Gastroesophageal sphincter (tissue), 3 donors: ENCODE data around the gene RABGAP1.

Experiments
- POLR2A ChIP-seq, 2 donors: fragments of 450-650 bp; IDR thresholded peaks; one replicate each; pipeline ENCODE4 v1.6.1; 2017; ENCODE audit warnings: antibody characterized with exemption in 2 of 2, mild to moderate bottlenecking in 2 of 2, moderate library complexity in 1 of 2
- POLR2AphosphoS5 ChIP-seq: sonication (generic); formaldehyde crosslinking; IDR thresholded peaks from one replicate; pipeline ENCODE4 v1.6.1; 2017; ENCODE audit warnings: antibody characterized with exemption
- TF ChIP-seq, protein P1 (sequence below), 4 experiments: fragments of 200-600 bp in 2 of 4; fragments of 450-650 bp in 2 of 4; sonication (generic) in 1 of 4; IDR thresholded peaks; one replicate each; pipeline ENCODE4 v1.5.1; 2017 to 2019; ENCODE audit warnings: antibody characterized with exemption in 4 of 4, mild to moderate bottlenecking in 2 of 4, moderate library complexity in 2 of 4

GRCh38 chr9:123083680-123084079, 142.9 kb downstream of the RABGAP1 start:
- TF ChIP-seq, protein P1, sequence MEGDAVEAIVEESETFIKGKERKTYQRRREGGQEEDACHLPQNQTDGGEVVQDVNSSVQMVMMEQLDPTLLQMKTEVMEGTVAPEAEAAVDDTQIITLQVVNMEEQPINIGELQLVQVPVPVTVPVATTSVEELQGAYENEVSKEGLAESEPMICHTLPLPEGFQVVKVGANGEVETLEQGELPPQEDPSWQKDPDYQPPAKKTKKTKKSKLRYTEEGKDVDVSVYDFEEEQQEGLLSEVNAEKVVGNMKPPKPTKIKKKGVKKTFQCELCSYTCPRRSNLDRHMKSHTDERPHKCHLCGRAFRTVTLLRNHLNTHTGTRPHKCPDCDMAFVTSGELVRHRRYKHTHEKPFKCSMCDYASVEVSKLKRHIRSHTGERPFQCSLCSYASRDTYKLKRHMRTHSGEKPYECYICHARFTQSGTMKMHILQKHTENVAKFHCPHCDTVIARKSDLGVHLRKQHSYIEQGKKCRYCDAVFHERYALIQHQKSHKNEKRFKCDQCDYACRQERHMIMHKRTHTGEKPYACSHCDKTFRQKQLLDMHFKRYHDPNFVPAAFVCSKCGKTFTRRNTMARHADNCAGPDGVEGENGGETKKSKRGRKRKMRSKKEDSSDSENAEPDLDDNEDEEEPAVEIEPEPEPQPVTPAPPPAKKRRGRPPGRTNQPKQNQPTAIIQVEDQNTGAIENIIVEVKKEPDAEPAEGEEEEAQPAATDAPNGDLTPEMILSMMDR (IDR thresholded peaks at IDR 0.05): no peak
- TF ChIP-seq POLR2AphosphoS5 (no peak), POLR2A (IDR thresholded peaks at IDR 0.05) (no peak)
